A673 (cell line): Measurements from ENCODE around the gene CACNG3.

Experiments used
- EZH2 ChIP-seq: fragments of 200-600 bp; sonication (generic); IDR thresholded peaks from 2 replicates; pipeline ENCODE4 v1.6.1; 2017; ENCODE audit warnings: borderline replicate concordance, low read depth, mild to moderate bottlenecking, mixed read lengths, antibody characterized with exemption, low read length; ENCODE audit not compliant: poor library complexity, severe bottlenecking
- TF ChIP-seq, protein P1 (sequence below): fragments of 300-800, 200-600 bp; sonication (generic); conservative IDR thresholded peaks from 2 replicates; pipeline ENCODE4 v1.5.1; 2017; ENCODE audit warnings: low read depth, mild to moderate bottlenecking, antibody characterized with exemption, low read length, moderate library complexity, mixed read lengths

GRCh38 chr16:24345704-24346103, 89.6 kb downstream of the CACNG3 start:
- TF ChIP-seq, protein P1, sequence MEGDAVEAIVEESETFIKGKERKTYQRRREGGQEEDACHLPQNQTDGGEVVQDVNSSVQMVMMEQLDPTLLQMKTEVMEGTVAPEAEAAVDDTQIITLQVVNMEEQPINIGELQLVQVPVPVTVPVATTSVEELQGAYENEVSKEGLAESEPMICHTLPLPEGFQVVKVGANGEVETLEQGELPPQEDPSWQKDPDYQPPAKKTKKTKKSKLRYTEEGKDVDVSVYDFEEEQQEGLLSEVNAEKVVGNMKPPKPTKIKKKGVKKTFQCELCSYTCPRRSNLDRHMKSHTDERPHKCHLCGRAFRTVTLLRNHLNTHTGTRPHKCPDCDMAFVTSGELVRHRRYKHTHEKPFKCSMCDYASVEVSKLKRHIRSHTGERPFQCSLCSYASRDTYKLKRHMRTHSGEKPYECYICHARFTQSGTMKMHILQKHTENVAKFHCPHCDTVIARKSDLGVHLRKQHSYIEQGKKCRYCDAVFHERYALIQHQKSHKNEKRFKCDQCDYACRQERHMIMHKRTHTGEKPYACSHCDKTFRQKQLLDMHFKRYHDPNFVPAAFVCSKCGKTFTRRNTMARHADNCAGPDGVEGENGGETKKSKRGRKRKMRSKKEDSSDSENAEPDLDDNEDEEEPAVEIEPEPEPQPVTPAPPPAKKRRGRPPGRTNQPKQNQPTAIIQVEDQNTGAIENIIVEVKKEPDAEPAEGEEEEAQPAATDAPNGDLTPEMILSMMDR, result no peak
- TF ChIP-seq EZH2, result no peak
